Sigmoid colon (tissue), 7 donors: ENCODE data around the gene KCTD16. TPM values are rescaled to one million over a fixed set of nuclear protein-coding genes. Genes with fewer than 3 reads are reported as not detected.

ENCODE experiments used
- DNase-seq: peaks from one replicate; pipeline ENCODE4 v3.0.0-alpha.2; 2019
- H3K27ac ChIP-seq, 4 donors: fragments of 200-600 bp; sonication (generic); one replicate each; pipeline ENCODE4 v1.5.1; 2016 to 2019; ENCODE audit warnings: mild to moderate bottlenecking in 1 of 4
- H3K27me3 ChIP-seq, 3 donors: fragments of 200-600 bp; sonication (generic); one replicate each; pipeline ENCODE4 v1.5.1; 2019; ENCODE audit warnings: mild to moderate bottlenecking in 1 of 3
- H3K36me3 ChIP-seq, 4 donors: fragments of 200-600 bp; sonication (generic); one replicate each; pipeline ENCODE4 v1.5.1; 2016 to 2019
- H3K4me1 ChIP-seq, 4 donors: fragments of 200-600 bp; sonication (generic); one replicate each; pipeline ENCODE4 v1.5.1; 2017 to 2019
- H3K4me3 ChIP-seq, 4 donors: fragments of 200-600 bp; sonication (generic); one replicate each; pipeline ENCODE4 v1.5.1; 2017 to 2019; ENCODE audit warnings: mild to moderate bottlenecking in 2 of 4, moderate library complexity in 1 of 4
- H3K9me3 ChIP-seq, 4 donors: fragments of 200-600 bp in 3 of 4; sonication (generic) in 3 of 4; one replicate each; pipeline versions ENCODE4 v1.5.1 to v1.6.1; 2013 to 2019
- CTCF ChIP-seq, 4 experiments: fragments of 450-650 bp in 3 of 4; fragments of 200-600 bp in 1 of 4; IDR thresholded peaks; one replicate each; pipeline ENCODE4 v1.5.1; 2016 to 2019; ENCODE audit warnings: antibody characterized with exemption in 4 of 4, mild to moderate bottlenecking in 3 of 4, moderate library complexity in 2 of 4
- EP300 ChIP-seq, 4 donors: sonication (generic); formaldehyde crosslinking; IDR thresholded peaks; one replicate each; pipeline ENCODE4 v1.6.1; 2017; ENCODE audit warnings: antibody characterized with exemption in 4 of 4
- POLR2A ChIP-seq, 2 donors: fragments of 450-650 bp; IDR thresholded peaks; one replicate each; pipeline ENCODE4 v1.6.1; 2016; ENCODE audit warnings: antibody characterized with exemption in 2 of 2, mild to moderate bottlenecking in 2 of 2, moderate library complexity in 2 of 2
- POLR2AphosphoS5 ChIP-seq, 4 donors: sonication (generic); formaldehyde crosslinking; IDR thresholded peaks; one replicate each; pipeline ENCODE4 v1.6.1; 2017; ENCODE audit warnings: antibody characterized with exemption in 4 of 4
- WGBS, 2 donors: extraction: QIAGEN DNeasy Blood & Tissue Kit; methylation state at CpG; one replicate each; pipeline ENCODE4 v1.1.7; 2013; 5-methylcytosine and 5-hydroxymethylcytosine counted together
- intact Hi-C: fragments of 100-400 bp; cut with DNase I; formaldehyde crosslinking; loops from one replicate; pipeline ENCODE4 v1.15.1; 2023
- polyA plus RNA-seq, 3 donors: library from polyadenylated mRNA; stranded (reverse); fragments of 200-250 nt; gene quantifications; one replicate each; pipeline ENCODE4 v1.2.3, GENCODE V29; 2013
- total RNA-seq, 4 donors: library from RNA; depleted of rRNA; stranded (reverse); fragments of >200 nt; gene quantifications; one replicate each; pipeline ENCODE4 v1.1.0, GENCODE V29; 2016
- donor health status: healthy with polysubstance abuse.
- donor health status: Bipolar disorder and iron deficiency.
- donor health status: healthy.

The KCTD16 gene
- total and polyA plus RNA-seq, 7 donors: under 0.01 to 0.71 (median 0.16) TPM; not detected in 2

GRCh38 chr5:144144956-144145751, 25.5 kb upstream of the KCTD16 start:
- Histone ChIP-seq H3K27ac (peak overlapping the region in 1 of 4 donors; percentile 8), H3K27me3 (no peaks in the 10 kb centered on the region), H3K4me1 (peaks cover 0 to 5% (median 0%) of the 10 kb centered on the region in 4 donors), H3K9me3 (no peaks in the 10 kb centered on the region), H3K36me3 (no peaks in the 10 kb centered on the region), H3K4me3 (no peak overlapping the region)
- WGBS, 2 donors: 29 to 57% methylated on average over 4 of the region's 4 CpGs
- intact Hi-C loops: no loop called here
- TF ChIP-seq EP300 (IDR thresholded peaks at IDR 0.05): peak in 1 of 4 donors; percentile 45
- TF ChIP-seq POLR2AphosphoS5 (IDR thresholded peaks at IDR 0.05): peak in 2 of 4 donors; percentile 26 to 41
- TF ChIP-seq CTCF (IDR thresholded peaks at IDR 0.05): no peak
- no peak for TF ChIP-seq POLR2A (IDR thresholded peaks at IDR 0.05)
- DNase-seq: no peak

GRCh38 chr5:144151026-144151425, 19.6 kb upstream of the KCTD16 start:
- no peaks in the 10 kb centered on the region for H3K27me3 ChIP-seq
- no peaks in the 10 kb centered on the region for H3K4me1 ChIP-seq
- intact Hi-C loops: no loop called here
- DNase-seq: no peak
- WGBS, 2 donors: 88 to 95% methylated on average over 3 of the region's 3 CpGs
- no peak overlapping the region for H3K4me3 ChIP-seq
- no peaks in the 10 kb centered on the region for H3K36me3 ChIP-seq
- no peak overlapping the region for H3K27ac ChIP-seq
- TF ChIP-seq POLR2A (IDR thresholded peaks at IDR 0.05): no peak
- no peak for TF ChIP-seq EP300 (IDR thresholded peaks at IDR 0.05)
- no peak for TF ChIP-seq CTCF (IDR thresholded peaks at IDR 0.05)
- no peak for TF ChIP-seq POLR2AphosphoS5 (IDR thresholded peaks at IDR 0.05)
- no peaks in the 10 kb centered on the region for H3K9me3 ChIP-seq

GRCh38 chr5:144156767-144157171, 13.9 kb upstream of the KCTD16 start:
- Histone ChIP-seq H3K27me3 (no peaks in the 10 kb centered on the region), H3K36me3 (peaks cover 0 to 34% (median 12%) of the 10 kb centered on the region in 4 donors), H3K4me3 (no peak overlapping the region), H3K27ac (no peak overlapping the region), H3K9me3 (no peaks in the 10 kb centered on the region), H3K4me1 (no peaks in the 10 kb centered on the region)
- DNase-seq: no peak
- TF ChIP-seq POLR2A (IDR thresholded peaks at IDR 0.05) (no peak), EP300 (IDR thresholded peaks at IDR 0.05) (no peak), CTCF (IDR thresholded peaks at IDR 0.05) (no peak), POLR2AphosphoS5 (IDR thresholded peaks at IDR 0.05) (no peak)
- intact Hi-C loops: no loop called here
- 17 to 72% methylated on average over 2 of the region's 2 CpGs for WGBS, 2 donors

- H3K9me3 ChIP-seq: no peaks in the 10 kb centered on the region
- no peak overlapping the region for H3K27ac ChIP-seq
- no peak overlapping the region for H3K4me3 ChIP-seq
- no peak for TF ChIP-seq CTCF (IDR thresholded peaks at IDR 0.05)
- H3K4me1 ChIP-seq: peaks cover 0 to 10% (median under 1%) of the 10 kb centered on the region in 4 donors
- intact Hi-C loops: no loop called here
- peaks cover 3 to 83% (median 35%) of the 10 kb centered on the region in 4 donors for H3K36me3 ChIP-seq
- DNase-seq: no peak
- WGBS, 2 donors: 94 to 97% methylated on average over 1 of the region's 1 CpG
- no peaks in the 10 kb centered on the region for H3K27me3 ChIP-seq
Observed at GRCh38 chr5:144162686-144163085, 8.0 kb upstream of the KCTD16 start.
